Measurements from ENCODE around the gene FAM107B. TPM values are rescaled to one million over a fixed set of nuclear protein-coding genes. Genes with fewer than 3 reads are reported as not detected.

Gene FAM107B
- total RNA-seq, 1 donor: 17.7 TPM

DNA sequence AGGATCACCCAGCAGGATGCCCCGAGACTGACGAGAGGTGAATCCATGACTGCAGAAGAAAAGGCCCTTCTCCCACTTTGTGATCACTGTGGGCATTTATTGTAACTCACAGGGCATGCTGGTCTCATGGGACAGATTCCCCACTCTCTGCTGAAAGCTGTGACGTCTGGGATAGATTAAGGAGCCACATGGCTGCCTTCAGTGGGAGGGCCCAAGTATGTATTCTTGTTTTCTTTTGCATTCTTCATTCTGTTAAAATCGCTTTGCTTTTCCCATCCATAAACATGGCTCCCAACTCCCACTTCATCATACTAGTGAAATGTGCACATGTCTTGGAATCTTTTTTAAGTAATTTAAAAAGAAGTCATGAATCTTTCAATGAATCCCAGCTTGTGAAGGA lies 67.2 kb downstream of the FAM107B start:
- DNase-seq (ENCODE audit: low read depth): peak; percentile 19
- TF ChIP-seq, protein P1, sequence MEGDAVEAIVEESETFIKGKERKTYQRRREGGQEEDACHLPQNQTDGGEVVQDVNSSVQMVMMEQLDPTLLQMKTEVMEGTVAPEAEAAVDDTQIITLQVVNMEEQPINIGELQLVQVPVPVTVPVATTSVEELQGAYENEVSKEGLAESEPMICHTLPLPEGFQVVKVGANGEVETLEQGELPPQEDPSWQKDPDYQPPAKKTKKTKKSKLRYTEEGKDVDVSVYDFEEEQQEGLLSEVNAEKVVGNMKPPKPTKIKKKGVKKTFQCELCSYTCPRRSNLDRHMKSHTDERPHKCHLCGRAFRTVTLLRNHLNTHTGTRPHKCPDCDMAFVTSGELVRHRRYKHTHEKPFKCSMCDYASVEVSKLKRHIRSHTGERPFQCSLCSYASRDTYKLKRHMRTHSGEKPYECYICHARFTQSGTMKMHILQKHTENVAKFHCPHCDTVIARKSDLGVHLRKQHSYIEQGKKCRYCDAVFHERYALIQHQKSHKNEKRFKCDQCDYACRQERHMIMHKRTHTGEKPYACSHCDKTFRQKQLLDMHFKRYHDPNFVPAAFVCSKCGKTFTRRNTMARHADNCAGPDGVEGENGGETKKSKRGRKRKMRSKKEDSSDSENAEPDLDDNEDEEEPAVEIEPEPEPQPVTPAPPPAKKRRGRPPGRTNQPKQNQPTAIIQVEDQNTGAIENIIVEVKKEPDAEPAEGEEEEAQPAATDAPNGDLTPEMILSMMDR (IDR thresholded peaks at IDR 0.05; ENCODE audit: insufficient read depth, low read depth, low read length): no peak
- H3K4me3 ChIP-seq (ENCODE audit: low read depth, low read length): no peak overlapping the region

GRCh38 chr10:14705548-14706230 lies 69.0 kb downstream of the FAM107B start:
- DNase-seq (ENCODE audit: low read depth): no peak
- no peak overlapping the region for H3K4me3 ChIP-seq (ENCODE audit: low read depth, low read length)
- TF ChIP-seq, protein P1 (IDR thresholded peaks at IDR 0.05; ENCODE audit: insufficient read depth, low read depth, low read length): no peak

GRCh38 chr10:14703631-14704001 lies 71.1 kb downstream of the FAM107B start:
- no peak for DNase-seq (ENCODE audit: low read depth)
- H3K4me3 ChIP-seq (ENCODE audit: low read depth, low read length): no peak overlapping the region
- TF ChIP-seq, protein P1 (IDR thresholded peaks at IDR 0.05; ENCODE audit: insufficient read depth, low read depth, low read length): no peak

DNA sequence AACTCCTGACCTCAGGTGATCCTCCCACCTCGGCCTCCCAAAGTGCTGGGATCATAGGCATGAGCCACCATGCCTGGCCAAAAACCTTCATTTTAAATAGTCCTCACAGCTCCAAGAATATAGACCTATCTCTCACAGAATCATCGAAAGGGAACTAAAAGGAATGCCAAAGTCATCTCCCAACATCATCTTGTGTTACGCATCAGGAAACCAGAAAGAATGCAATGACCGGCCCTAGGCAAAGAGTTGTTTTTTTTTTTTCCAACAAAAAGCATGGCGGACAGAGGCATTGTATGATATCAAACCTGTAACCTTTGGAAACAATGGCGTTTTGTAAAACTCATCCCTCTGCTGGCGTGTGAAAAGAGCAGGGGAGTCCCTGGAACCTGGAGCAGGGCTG lies 73.2 kb downstream of the FAM107B start:
- TF ChIP-seq, protein P1 (IDR thresholded peaks at IDR 0.05; ENCODE audit: insufficient read depth, low read depth, low read length): no peak
- no peak for DNase-seq (ENCODE audit: low read depth)
- no peak overlapping the region for H3K4me3 ChIP-seq (ENCODE audit: low read depth, low read length)

DNA sequence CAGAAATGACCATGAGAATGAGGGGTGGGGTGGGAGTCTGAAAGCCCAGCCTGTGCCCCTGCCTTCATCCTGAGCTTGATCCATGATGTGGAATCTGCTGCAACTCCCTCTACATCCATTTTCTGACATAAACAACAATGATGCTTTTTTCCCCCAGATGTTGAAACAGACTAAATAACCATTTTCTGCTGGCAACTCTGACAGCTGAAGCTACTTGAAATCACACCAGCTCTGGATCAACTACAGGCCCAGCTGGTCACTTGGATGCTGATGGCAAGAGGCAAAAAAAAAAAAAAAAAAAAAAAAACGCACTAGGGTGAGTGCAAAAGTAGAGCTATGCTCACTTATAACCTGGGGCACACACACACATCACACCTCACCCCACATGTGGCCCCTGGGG lies 74.2 kb downstream of the FAM107B start:
- TF ChIP-seq, protein P1 (IDR thresholded peaks at IDR 0.05; ENCODE audit: insufficient read depth, low read depth, low read length): no peak
- H3K4me3 ChIP-seq (ENCODE audit: low read depth, low read length): no peak overlapping the region
- no peak for DNase-seq (ENCODE audit: low read depth)

DNA sequence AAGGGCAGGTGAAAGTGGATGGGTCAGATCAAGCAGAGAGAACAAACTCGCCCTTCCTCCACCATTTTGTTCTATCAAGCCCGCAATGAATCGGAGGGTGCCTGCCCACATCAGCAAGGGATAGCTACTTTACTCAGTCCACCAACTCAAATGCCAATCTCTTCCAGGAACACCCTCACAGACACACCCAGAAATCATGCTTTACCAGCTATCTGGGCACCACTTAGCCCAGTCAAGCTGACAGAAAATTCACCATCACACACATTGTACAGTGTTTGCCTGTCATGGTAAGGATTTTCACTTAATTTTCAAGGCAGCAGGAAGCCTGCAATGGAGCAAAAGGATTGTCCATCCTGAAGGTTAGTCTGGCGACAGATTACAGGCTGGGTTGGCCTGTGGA lies 75.2 kb downstream of the FAM107B start:
- H3K4me3 ChIP-seq (ENCODE audit: low read depth, low read length): no peak overlapping the region
- TF ChIP-seq, protein P1 (IDR thresholded peaks at IDR 0.05; ENCODE audit: insufficient read depth, low read depth, low read length): no peak
- no peak for DNase-seq (ENCODE audit: low read depth)

GRCh38 chr10:14698829-14699170 lies 75.9 kb downstream of the FAM107B start:
- TF ChIP-seq, protein P1 (IDR thresholded peaks at IDR 0.05; ENCODE audit: insufficient read depth, low read depth, low read length): no peak
- H3K4me3 ChIP-seq (ENCODE audit: low read depth, low read length): no peak overlapping the region
- DNase-seq (ENCODE audit: low read depth): no peak
